GM18868 (cell line): Measurements from ENCODE around the gene KANSL2.
A peak's percentile ranks its signal among the peaks of the same experiment; 100 is the strongest.
"Not testable (repeated sequence)": the region's sequence is repeated elsewhere in the genome, so short reads cannot be mapped to it uniquely, and the experiment has no call there.

ENCODE experiments used
- ATAC-seq: cut with Tn5 transposase; IDR thresholded peaks from one replicate; pipeline ENCODE4 v1.9.1; 2021; ENCODE audit warnings: mild to moderate bottlenecking, moderate library complexity; ENCODE audit not compliant: unreplicated experiment

The KANSL2 gene

DNA sequence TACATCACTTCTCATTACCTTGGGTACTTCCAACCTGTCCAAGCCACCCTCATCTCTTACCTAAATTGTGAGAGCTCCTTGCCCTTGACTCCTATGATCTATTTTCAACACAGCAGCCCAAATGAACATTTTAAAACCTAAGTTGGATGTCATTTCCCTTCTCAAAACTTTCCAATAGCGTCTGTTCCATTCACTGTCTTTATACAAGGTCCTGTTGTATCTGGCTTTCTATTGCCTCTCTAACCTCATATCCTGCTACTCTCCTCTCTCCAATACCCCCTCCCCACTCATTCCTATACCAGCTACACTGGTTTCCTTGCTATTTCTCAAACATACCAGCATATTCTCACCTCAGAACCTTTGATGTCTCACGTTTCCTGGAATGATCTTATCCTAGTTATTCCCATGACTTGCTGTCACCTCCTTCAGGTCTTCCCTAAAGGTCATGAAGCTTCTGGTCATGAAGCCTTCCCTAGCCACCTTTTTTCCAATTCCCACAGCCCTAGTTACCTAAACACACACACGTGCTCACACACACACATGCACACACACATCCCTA lies 4.1 kb upstream of the KANSL2 start:
- no peak for ATAC-seq

GRCh38 chr12:48683534-48683933 lies 1.5 kb upstream of the KANSL2 start:
- ATAC-seq = no peak

GRCh38 chr12:48682927-48683326 lies 889 bp upstream of the KANSL2 start:
- no peak for ATAC-seq

DNA sequence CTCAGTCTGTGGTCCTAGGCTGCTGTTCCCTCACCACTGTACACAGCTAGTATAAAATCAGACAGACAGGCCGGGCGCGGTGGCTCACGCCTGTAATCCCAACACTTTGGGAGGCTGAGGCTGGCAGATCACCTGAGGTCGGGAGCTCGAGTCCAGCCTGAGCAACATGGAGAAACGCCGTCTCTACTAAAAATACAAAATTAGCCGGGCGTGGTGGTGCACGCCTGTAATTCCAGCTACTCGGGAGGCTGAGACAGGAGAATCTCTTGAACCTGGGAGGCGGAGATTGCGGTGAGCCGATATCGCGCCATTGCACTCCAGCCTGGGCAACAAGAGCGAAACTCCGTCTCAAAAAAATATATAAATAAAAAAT lies 481 bp upstream of the KANSL2 start:
- ATAC-seq = not testable (repeated sequence)

GRCh38 chr12:48681399-48681709 lies 684 bp downstream of the KANSL2 start:
- ATAC-seq = no peak

- ATAC-seq = no peak
Observed at GRCh38 chr12:48680861-48681260, 1.2 kb downstream of the KANSL2 start.

- no peak for ATAC-seq
Observed at GRCh38 chr12:48678551-48679185, 3.4 kb downstream of the KANSL2 start.

DNA sequence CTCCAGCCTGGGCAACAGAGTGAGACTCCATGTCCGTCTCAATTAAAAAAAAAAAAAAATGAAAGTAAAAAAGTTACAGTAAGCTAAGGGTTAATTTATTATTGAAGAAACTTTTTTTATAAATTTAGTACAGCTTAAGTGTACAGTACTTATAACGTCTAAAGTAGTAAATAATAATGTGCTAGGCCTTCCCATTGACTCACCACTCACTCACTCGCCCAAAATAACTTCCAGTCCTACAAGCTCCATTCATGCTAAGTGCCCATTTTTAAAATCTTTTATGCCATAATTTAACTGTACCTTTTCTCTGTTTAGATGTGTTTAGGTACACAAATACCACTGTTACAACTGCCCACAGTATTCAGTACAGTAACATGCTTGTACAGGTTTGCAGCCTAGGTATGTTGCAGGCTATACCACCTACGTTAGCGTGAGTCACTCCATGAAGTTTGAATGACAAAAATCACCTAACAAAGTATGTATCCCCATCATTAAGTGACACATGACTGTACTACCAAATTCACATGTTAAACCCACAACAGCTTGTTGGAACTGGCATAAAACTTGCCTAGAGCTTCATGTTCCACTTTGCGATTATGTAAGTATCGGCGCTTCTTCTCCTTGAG lies 10.7 kb downstream of the KANSL2 start:
- no peak for ATAC-seq

GRCh38 chr12:48668996-48669395 lies 13.0 kb downstream of the KANSL2 start:
- no peak for ATAC-seq

DNA sequence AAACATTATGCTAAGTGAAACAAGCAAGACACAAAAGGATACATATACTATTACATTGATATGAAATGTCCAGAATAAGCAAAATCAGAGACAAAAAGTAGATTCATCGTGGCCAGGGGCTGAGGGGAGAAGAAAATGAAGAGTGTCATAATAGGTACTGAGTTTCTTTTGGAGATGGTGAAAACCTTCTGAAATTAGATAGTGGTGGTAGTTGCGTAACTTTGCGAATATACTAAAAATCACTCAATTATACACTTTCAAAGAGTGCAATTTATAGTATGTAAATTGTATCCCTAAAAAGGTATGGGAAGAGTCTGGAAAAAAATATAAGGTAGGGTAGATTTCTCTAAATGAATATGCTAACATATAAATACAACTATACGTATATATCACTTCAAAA lies 22.2 kb downstream of the KANSL2 start:
- ATAC-seq = no peak

DNA sequence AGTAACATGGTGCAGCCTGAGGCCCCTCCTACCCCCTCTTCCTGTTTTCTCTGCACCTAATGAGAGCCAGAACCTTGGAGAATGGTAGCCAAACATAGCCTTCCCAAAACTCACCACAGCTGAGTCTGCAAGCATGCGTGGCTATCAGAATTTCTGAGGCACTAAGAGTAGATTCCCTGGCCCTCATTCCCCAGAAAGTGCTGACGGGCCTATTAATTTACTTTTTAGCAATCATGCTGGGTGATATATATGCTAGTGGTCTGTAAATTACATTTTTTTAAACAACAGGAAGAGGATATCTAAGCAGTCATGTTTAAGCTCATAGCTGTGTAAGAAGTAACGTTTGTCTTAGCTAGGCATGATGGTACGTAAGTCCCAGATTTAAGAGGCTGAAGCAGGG lies 30.4 kb downstream of the KANSL2 start:
- ATAC-seq = no peak

- not testable (repeated sequence) for ATAC-seq
Observed at GRCh38 chr12:48645354-48645753, 36.7 kb downstream of the KANSL2 start.

GRCh38 chr12:48643011-48643410 lies 39.0 kb downstream of the KANSL2 start:
- ATAC-seq = no peak

- ATAC-seq = not testable (repeated sequence)
Observed at GRCh38 chr12:48641752-48642555, 40.1 kb downstream of the KANSL2 start.

GRCh38 chr12:48640854-48641253 lies 41.2 kb downstream of the KANSL2 start:
- ATAC-seq = no peak

GRCh38 chr12:48640428-48640827 lies 41.6 kb downstream of the KANSL2 start:
- no peak for ATAC-seq

DNA sequence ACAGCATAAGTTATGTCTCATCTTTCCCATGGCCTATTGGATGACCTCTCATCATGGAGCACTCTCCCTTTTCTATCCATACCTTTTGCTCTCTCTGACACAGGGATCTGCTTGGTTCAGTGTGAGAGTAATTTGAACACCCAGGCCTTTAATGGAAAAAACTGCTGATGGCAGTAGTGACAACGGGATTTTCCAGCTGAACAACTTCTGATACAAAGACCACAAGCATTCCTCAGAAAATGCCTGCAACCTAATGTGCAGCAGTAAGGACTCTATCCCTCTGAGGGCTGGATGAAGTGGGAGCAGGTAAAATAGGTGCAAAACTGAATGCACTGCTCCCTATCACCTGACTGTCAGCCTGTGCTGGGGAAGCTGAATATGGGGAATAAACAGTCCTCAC lies 51.0 kb downstream of the KANSL2 start:
- no peak for ATAC-seq

DNA sequence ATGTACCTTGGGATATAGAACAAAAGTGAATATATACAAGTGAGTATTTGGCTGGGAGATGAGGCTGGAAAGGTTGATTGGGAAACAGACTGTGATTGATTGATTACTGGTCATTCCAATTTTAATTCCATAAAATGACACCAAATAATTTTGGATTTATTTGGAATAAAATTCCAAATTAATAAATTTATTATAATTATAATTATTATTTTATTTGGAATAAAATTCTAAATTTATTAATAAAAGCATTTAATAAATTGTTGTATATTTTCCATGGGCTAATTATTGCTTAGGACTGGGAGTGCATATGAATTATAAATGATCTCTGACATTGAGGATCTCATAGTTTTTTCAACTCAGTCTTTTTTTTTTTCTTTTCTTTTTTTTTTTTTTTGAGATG lies 51.7 kb downstream of the KANSL2 start:
- ATAC-seq = no peak

DNA sequence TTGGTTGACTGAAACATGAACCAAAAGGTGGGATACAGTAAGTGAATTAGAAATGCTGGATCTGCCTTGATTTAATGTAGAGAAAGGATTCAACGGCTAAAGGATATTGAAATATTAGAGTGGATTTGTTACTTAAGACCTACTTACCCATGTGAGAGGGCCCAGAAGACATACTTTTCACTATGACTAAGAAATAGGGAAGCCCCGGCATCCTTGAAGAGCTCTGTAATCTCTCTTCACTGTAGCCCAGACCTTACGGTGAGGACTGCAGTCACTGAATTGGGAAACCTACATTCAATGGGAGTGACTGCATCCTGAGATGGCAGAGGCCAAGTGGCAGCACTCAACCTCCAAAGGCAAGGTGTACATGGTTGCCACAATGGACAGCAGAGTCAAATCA lies 52.5 kb downstream of the KANSL2 start:
- peak; percentile 63 for ATAC-seq

GRCh38 chr12:48627556-48627955 lies 54.5 kb downstream of the KANSL2 start:
- no peak for ATAC-seq

GRCh38 chr12:48622997-48623396 lies 59.0 kb downstream of the KANSL2 start:
- not testable (repeated sequence) for ATAC-seq

GRCh38 chr12:48618541-48618940 lies 63.5 kb downstream of the KANSL2 start:
- ATAC-seq = peak; percentile 70
